Smooth muscle cell (in vitro differentiated cells): ENCODE measurements around the gene MYOM3. TPM values are rescaled to one million over a fixed set of nuclear protein-coding genes. Genes with fewer than 3 reads are reported as not detected.

Experiments
- DNase-seq: peaks from one replicate; lab custom pipeline; 2025; ENCODE audit not compliant: unreplicated experiment; lab: John Stamatoyannopoulos, UW
- H2AFZ ChIP-seq: fragments of 200-600 bp; sonication (generic); 2 replicates; pipeline ENCODE4 v1.6.0; 2016; ENCODE audit warnings: antibody characterized with exemption, low read depth, mild to moderate bottlenecking
- H3F3A ChIP-seq: fragments of 200-600 bp; sonication (generic); 2 replicates; pipeline ENCODE4 v1.6.0; 2017; ENCODE audit warnings: antibody characterized with exemption, low read depth
- H3K27ac ChIP-seq: fragments of 200-600 bp; sonication (generic); 2 replicates; pipeline ENCODE4 v1.5.1; 2016; ENCODE audit warnings: low read depth, mild to moderate bottlenecking
- H3K27me3 ChIP-seq: fragments of 200-600 bp; sonication (generic); 2 replicates; pipeline ENCODE4 v1.6.1; 2016; ENCODE audit warnings: low read depth, mild to moderate bottlenecking
- H3K36me3 ChIP-seq: fragments of 200-600 bp; sonication (generic); 2 replicates; pipeline ENCODE4 v1.5.1; 2016; ENCODE audit warnings: low read depth
- H3K4me1 ChIP-seq: fragments of 200-600 bp; sonication (generic); 2 replicates; pipeline ENCODE4 v1.5.1; 2016; ENCODE audit warnings: low read depth
- H3K4me2 ChIP-seq: fragments of 200-600 bp; sonication (generic); 2 replicates; pipeline ENCODE4 v1.6.0; 2016; ENCODE audit warnings: mild to moderate bottlenecking
- H3K4me3 ChIP-seq: fragments of 200-600 bp; sonication (generic); 2 replicates; pipeline ENCODE4 v1.5.1; 2016; ENCODE audit warnings: mild to moderate bottlenecking
- H3K79me2 ChIP-seq: fragments of 200-600 bp; sonication (generic); 2 replicates; pipeline ENCODE4 v1.6.0; 2016; ENCODE audit warnings: low read depth, mild to moderate bottlenecking
- H3K9ac ChIP-seq: fragments of 200-600 bp; sonication (generic); 2 replicates; pipeline ENCODE4 v1.6.0; 2016; ENCODE audit warnings: low read depth
- H3K9me3 ChIP-seq: fragments of 200-600 bp; sonication (generic); replicated peaks from 2 replicates; pipeline ENCODE4 v1.5.1; 2016; ENCODE audit warnings: low read depth
- H4K20me1 ChIP-seq: fragments of 200-600 bp; sonication (generic); 2 replicates; pipeline ENCODE4 v1.6.0; 2016; ENCODE audit warnings: low read depth
- WGBS: methylation state at CpG from one replicate; pipeline ENCODE4 v1.1.7; 2016; ENCODE audit warnings: low lambda C conversion rate; 5-methylcytosine and 5-hydroxymethylcytosine counted together
- polyA plus RNA-seq: library from polyadenylated mRNA; unstranded; fragments of >200 nt; fragmentation: Nextera tagmentation; extraction: Ambion mirVana; gene quantifications from 2 replicates; pipeline ENCODE4 v1.2.1, GENCODE V29; 2016
- total RNA-seq: library from RNA; depleted of rRNA; stranded (reverse); fragments of >200 nt; gene quantifications from 2 replicates; pipeline ENCODE4 v1.2.3, GENCODE V29; 2014
- TF ChIP-seq, protein P1 (sequence below): fragments of 200-600 bp; sonication (generic); IDR thresholded peaks from 2 replicates; pipeline ENCODE4 v1.5.1; 2017; ENCODE audit warnings: borderline replicate concordance, mild to moderate bottlenecking, antibody characterized with exemption; ENCODE audit not compliant: insufficient read depth, poor library complexity, severe bottlenecking

The MYOM3 gene
- total RNA-seq (0.18 and 0.63 TPM in 2 replicates), polyA plus RNA-seq (0.26 and 0.64 TPM in 2 replicates)

DNA sequence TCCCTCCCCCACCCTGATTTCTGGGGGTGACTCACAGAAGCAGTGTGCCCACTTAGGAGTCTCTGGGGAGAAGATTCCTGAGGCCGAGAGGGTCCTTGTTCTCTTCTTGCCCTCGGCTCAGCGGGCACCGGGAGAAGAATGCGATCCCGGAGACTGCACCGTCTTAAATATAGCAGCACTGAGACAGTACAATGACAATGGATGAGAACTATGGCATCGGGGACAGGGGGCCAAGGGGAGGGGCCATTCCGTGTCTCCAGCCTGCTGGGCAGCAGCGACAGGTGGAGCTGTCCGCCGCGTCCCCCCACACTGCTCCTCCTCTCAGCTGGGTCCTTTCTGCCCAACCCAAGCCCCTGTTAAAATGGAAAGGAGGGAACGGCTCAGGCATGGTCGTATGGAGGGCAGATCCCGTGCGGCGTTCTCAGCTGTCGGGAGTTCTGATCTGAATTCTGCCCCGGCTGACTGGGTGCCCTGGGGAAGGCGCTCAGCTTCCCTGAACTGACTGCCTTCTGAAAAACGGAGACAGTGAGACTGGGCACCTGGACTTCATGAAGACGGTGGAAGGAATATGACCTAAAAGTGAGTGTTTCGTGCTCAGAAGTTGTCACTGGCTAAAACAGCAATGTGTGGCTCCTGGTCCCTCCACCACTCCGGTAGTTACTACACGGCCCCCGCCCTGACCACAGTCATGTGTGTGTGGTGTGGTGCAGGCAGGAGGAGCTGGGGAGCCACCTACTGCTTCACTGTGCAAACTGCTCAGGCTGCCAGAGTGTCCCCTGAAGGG is at the start of gene MYOM3:
MYOM3 (minus strand) TSS at position 140 of the 784 bp plus-strand sequence. CDS start 3,499 bp downstream, outside the sequence.
- Histone ChIP-seq H3K27me3 (no peaks in the 10 kb centered on the region), H3K4me1 (peaks cover 11% of the 10 kb centered on the region), H4K20me1 (no peaks in the 10 kb centered on the region), H2AFZ (no peak within 1 kb of the TSS), H3F3A (no peaks in the 10 kb centered on the region), H3K79me2 (no peaks in the 10 kb centered on the region), H3K9ac (no peak within 1 kb of the TSS), H3K4me2 (peak within 1 kb of the TSS; percentile 60), H3K36me3 (no peaks in the 10 kb centered on the region), H3K4me3 (no peak within 1 kb of the TSS), H3K9me3 (no peaks in the 10 kb centered on the region), H3K27ac (no peak within 1 kb of the TSS)
- peak; percentile 9 for DNase-seq
- WGBS, result 63% methylated on average over 27 of the region's 27 CpGs
- TF ChIP-seq, protein P1, sequence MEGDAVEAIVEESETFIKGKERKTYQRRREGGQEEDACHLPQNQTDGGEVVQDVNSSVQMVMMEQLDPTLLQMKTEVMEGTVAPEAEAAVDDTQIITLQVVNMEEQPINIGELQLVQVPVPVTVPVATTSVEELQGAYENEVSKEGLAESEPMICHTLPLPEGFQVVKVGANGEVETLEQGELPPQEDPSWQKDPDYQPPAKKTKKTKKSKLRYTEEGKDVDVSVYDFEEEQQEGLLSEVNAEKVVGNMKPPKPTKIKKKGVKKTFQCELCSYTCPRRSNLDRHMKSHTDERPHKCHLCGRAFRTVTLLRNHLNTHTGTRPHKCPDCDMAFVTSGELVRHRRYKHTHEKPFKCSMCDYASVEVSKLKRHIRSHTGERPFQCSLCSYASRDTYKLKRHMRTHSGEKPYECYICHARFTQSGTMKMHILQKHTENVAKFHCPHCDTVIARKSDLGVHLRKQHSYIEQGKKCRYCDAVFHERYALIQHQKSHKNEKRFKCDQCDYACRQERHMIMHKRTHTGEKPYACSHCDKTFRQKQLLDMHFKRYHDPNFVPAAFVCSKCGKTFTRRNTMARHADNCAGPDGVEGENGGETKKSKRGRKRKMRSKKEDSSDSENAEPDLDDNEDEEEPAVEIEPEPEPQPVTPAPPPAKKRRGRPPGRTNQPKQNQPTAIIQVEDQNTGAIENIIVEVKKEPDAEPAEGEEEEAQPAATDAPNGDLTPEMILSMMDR, result peak; percentile 30

DNA sequence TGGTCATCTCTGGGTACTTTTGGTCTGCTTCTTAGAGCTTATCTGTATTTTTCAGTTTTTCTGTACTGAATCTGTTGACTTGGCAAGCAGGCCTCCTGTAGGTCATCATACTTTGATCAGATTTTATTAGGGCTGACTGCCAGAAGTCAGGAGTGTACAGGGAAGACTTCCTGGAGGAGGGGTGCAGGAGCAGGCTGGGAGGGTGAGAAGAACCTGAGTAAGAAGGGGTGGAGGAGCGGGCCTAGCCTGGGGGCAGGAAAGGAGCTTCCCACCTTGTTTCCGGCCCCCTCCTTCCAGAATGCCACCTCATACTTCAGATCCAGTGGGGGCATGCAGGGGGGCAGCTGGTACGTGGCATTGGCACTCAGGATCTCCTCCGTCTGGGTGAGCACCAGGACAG is 49.3 kb upstream of the MYOM3 start:
- Histone ChIP-seq H3K9ac (no peak overlapping the region), H3F3A (no peaks in the 10 kb centered on the region), H3K9me3 (no peaks in the 10 kb centered on the region), H4K20me1 (no peaks in the 10 kb centered on the region), H3K4me3 (no peak overlapping the region), H3K4me2 (no peak overlapping the region), H3K79me2 (no peaks in the 10 kb centered on the region), H3K4me1 (no peaks in the 10 kb centered on the region), H3K27me3 (no peaks in the 10 kb centered on the region), H2AFZ (no peak overlapping the region), H3K27ac (no peak overlapping the region), H3K36me3 (no peaks in the 10 kb centered on the region)
- TF ChIP-seq, protein P1, result no peak
- WGBS, result 94% methylated on average over 4 of the region's 4 CpGs
- no peak for DNase-seq

DNA sequence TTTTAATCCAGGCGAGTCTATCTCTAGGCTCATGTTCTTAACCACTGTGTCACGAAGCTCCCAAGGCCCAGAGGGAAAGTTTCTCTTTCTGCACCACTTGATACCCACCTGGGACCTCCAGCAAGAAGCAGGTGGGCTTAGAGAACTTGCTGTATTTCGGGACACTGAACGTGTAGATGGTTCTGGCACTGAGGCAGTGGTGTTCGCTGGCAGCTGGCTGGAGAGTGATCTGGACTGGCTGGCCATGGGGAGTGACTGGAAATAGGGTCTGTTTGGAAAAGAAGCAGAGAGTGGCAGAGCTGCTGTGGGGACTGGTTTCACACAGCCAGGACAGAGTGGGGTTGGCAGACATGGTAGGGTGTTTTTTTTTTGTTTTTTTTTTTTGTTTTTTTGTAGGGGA is 47.4 kb upstream of the MYOM3 start:
- Histone ChIP-seq H3F3A (no peaks in the 10 kb centered on the region), H4K20me1 (no peaks in the 10 kb centered on the region), H3K9ac (no peak overlapping the region), H3K27ac (no peak overlapping the region), H2AFZ (no peak overlapping the region), H3K4me1 (no peaks in the 10 kb centered on the region), H3K9me3 (no peaks in the 10 kb centered on the region), H3K4me2 (no peak overlapping the region), H3K4me3 (no peak overlapping the region), H3K27me3 (no peaks in the 10 kb centered on the region), H3K79me2 (no peaks in the 10 kb centered on the region), H3K36me3 (no peaks in the 10 kb centered on the region)
- 96% methylated on average over 5 of the region's 5 CpGs for WGBS
- TF ChIP-seq, protein P1, result no peak
- DNase-seq, result no peak
